PC-3 (cell line): ENCODE data around the gene TCEAL8.

Experiments
- CTCF ChIP-seq: fragments of 300-600 bp; sonication (generic); conservative IDR thresholded peaks from 2 replicates; pipeline ENCODE4 v1.5.1; 2017; ENCODE audit warnings: antibody characterized with exemption, low read depth, mild to moderate bottlenecking, low read length
- EZH2 ChIP-seq: fragments of 300-600 bp; sonication (generic); IDR thresholded peaks from one replicate; pipeline ENCODE4 v1.6.1; 2017; ENCODE audit warnings: antibody characterized with exemption, mild to moderate bottlenecking, low read length; ENCODE audit not compliant: unreplicated experiment

GRCh38 chrX:103215425-103215991 lies 39.4 kb downstream of the TCEAL8 start:
- TF ChIP-seq CTCF, result no peak
- TF ChIP-seq EZH2, result no peak
